ENCODE measurements around the gene LCLAT1.

LCLAT1 gene

DNA sequence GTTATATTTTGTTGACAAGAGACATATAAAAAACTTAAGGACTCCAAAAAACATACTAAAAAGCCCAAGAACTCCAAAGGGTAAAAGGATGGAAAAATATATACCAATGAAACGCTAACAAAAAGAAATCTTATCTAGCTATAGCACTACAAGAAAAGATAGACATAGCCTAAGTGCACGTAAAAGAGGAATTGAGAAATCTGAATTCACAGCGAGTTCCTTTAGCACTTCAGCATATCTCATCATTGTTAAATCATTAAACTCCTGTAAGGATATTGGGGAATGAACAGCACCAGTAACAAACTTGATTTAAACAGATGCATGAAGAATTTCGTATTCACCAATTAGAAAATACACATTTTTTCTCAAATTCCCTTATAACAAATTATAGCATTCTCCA, 226.1 kb downstream of the LCLAT1 start:
- no peak for DNase-seq (ENCODE audit: low spot score)

DNA sequence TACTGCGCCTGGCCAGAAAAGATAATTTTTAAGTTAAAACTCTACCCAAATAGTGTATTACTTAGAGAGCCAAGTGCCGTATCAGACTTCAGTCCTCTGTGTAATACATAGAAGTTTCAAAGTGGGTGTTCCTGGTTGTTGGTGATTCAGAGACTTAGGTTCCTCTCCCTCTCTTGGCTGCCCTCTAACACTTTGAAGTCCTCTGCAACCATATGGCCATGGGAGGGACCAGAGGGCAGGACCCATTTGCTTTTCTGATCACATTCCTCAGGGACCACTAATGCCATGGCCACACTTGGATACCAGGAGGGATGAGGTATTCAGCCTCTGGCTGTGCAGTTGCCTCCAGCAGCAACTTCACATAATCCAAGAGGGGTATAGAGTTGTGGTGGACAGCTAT, 228.7 kb downstream of the LCLAT1 start:
- DNase-seq (ENCODE audit: low spot score): no peak

DNA sequence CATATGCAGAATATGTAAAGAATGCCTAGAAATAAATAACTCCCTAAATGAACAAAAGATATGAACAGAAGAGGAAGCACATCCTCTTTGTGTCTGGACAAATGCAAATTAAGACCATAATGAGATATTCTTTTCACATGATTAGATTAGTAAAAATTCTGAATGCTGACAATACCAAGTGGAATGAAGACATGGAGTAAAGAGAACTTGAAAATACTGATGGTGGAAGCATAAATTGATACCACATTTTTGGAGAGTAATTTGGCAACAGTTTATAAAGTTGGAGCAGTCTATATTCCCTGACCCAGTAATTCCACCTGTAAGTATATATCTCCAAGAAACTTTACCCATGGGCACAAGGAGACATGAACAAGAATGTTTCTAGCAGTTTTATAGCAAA, 230.2 kb downstream of the LCLAT1 start:
- DNase-seq (ENCODE audit: low spot score): no peak

DNA sequence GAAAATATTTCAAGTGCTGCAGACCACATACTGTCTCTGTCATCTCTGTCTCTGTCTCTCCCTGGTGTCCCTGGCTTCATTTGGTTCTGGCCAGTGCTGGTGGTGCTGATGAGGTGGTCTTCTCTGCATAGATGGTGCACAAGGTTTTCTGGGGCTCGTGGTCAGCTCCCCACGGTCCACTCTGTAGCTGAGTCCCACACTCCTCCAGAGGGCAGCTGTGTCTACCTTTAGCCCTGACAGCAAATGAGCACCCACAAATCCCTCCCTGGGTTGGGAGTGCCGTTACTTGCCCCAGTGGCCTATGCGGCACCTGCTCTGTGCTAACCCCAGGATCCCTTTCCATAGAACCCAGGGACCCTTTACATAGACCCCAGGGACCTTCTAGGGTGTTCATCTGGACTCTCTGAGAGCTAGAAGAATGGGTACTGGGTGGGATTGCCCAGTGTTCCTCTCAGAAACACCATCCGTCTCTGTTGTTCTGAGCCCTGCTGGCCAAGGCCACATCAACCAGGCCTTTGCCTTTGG, 230.9 kb downstream of the LCLAT1 start:
- no peak for DNase-seq (ENCODE audit: low spot score)

DNA sequence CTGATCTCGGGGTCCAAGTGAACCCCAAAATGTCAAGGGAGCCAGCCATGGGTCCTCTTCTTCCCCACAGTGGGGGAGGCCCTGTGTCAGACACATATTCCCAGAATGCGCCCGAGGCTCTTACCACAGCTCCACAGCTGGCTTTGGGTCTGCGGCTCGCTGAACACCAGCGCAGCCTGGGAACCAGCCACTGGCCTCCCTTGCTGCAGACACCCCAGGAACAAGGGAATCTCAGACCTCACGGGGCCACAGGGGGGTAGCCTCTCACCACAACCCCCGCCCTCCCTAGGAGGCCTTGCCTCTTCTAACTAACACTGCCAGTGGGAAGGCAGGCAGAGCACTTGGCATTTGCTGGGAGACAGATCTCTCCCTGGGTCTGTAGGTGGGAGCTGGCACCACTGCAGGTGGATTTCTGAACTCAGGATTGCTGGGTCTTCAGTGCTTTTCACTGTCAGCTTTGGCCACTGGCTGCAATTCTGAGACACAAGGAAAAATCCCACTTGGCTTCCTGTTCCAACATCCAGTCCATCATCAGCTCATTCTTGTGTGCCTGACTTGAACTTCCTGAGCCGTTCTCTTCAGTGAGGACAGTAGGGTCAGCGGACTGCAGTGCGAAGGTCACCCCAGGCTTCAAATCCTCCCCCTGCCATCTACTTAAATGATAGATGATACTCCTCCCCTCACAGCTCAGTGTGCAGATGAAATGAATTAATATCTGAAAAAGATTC, 231.5 kb downstream of the LCLAT1 start:
- no peak for DNase-seq (ENCODE audit: low spot score)

DNA sequence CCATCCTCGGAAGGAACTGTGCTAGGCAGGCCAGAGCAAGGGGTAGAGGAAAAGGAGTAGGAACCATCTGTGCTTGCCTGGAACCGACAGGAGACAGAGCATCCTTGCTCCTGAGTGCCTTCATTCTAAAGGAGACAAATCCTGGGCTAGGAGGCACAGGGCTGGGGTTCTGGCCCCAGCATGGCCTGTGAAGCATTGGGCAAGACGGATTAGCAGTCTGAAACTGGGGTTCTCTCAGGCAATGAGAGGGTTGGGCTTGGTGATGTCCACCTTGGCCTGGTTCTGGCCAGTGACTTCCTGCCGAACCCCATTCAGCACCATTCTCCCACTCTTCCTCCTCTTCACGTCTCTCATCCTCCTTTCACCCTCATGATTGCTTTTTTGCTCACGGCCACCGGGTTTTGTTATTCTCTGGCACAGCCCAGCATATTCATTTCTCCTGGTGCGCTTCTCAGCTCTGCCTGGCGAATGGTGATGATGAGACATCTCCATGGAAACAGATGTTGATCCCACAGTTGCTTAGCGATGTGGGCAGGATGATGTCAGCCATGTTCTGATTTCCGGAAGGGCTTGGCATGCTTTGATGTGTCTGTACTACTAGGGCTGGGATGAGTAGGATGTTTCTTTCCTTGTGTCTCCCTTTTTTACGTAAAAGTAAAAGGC, 232.5 kb downstream of the LCLAT1 start:
- DNase-seq (ENCODE audit: low spot score): no peak

DNA sequence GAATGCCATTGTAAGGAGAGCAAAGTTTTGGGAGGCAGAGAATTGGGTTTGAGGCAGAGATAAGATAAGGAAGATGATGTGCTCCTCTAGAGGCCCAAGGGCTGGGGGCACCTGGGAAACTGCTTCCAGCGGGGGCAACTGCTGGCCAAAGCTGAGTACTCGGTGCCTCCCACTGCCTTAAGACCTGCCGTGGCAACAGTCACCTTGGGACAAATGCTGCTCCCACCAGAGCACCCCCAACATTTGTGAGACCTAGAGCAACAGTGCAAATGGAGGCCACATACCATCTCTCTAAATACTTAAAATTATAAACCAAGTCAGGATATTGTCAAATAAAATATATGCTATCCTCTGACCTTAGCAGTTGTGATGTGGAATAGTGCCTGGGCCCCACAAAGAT, 233.1 kb downstream of the LCLAT1 start:
- DNase-seq (ENCODE audit: low spot score): no peak

DNA sequence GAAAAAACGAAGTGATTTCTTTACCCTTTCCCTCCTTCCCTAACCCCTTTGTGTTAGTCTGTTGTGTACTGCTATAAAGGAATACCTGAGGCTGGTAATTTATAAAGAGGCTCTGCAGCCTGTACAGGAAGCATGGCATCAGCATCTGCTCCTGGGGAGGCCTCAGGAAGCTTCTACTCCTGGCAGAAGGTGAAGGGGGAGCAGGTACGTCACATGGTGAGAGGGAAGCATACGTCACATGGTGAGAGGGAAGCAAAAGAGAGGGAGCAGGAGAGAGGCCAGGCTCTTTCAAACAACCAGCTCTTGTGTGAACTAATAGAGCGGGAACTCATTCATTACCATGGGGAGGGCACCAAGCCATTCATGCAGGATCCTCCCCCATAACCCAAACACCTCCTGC, 234.0 kb downstream of the LCLAT1 start:
- DNase-seq (ENCODE audit: low spot score): no peak

DNA sequence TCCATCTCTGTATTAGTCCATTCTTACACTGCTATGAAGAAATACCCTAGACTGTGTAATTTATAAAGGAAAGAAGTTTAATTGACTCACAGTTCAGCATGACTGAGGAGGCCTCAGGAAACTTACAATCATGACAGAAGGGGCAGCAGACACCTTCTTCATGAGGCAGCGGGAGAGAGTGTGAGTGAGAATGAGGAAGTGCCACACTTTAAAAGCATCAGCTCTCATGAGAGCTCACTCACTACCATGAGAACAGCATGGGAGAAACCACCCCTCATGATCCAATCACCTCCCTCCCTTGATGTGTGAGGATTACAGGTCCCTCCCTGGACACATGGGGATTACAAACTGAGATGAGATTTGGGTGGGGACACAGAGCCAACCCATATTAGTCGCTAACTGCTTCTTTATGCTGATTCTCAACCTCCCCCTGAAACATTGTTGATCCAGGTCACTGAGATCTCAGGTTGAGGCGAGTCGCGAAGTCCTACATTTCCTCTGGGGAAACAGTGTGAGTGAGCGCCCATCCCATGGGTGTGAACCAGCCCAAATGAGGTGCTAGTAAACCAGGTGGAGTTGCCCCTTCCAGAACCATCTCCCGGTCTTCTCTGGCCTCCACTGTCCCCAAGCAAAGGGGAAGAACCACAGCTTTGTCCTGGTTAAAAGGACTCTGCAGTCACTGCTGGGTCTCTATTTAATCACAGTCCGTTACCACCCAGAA, 236.3 kb downstream of the LCLAT1 start:
- DNase-seq (ENCODE audit: low spot score): no peak

DNA sequence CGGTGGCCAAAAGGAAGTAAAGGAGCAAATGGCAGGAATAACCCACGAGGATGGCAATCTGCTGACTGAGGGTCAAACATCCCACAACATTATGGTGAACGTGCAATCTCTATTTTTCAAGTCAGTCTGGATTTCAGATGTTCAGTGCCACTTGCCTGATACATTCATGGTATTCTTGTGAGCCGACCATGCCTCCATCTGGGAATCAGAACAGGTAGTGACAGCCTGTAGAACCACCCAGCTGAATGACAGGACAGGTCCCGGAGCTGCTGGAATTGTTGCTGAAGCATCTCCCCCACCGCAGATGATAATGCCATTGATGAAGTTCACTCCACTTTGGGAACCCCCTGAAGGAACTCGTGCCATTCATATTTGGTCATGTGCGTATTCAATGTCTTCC, 237.0 kb downstream of the LCLAT1 start:
- DNase-seq (ENCODE audit: low spot score): no peak

DNA sequence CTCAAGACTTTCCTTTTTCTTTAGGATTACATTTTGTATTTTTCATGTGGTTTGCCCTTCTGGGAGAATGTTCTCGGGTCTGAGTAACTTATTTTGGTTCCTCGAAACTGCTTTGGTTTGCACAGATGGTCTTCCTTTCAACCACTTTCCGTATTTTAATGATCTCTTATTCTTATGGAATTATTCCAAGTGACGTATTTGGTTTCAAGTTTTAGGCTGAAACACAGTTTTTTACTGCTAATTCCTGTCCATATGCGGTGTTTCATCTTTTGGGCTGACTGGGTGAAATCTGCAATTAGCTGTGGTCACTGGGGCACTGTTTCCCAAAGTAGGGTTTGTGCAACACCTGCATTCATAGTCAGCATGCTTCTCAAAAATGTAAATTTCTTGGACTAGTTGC, 237.5 kb downstream of the LCLAT1 start:
- no peak for DNase-seq (ENCODE audit: low spot score)

DNA sequence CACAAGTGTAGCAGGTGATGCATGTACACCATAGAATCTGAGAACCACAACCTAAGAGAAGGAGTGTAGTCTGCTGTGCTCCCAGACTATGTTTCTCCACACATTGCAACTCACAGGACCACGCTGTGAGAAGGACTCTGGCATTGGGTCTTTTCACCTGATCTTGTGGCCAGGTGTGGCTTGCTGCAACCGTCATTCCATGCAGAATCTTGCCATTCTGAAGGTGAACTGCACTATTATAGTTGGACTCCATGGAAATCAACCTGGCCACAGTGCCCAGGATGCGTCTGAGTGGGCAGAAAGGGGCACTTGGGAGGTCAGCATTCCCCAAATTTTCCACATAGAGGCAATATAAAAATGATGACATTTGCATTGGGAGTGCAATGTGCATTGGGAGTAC, 237.9 kb downstream of the LCLAT1 start:
- no peak for DNase-seq (ENCODE audit: low spot score)

DNA sequence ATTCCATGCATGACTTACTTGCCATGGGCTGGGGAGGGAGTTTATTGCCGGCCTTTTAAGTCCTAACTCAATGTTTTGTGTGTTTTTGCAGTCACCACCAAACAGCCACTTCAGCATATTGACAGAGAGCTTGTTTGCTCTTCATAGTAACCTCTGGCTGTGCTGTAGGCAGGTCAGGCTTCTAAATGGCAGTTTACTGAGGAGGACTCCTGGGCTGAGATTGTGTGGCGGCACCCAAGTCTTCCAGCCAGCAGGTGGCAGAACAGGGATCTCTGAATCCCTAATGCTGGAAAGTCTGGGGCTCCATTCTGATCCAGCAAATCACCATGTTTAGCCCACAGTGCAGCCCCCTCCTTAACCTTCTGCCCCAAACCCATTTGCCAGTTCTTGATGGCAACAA, 239.0 kb downstream of the LCLAT1 start:
- no peak for DNase-seq (ENCODE audit: low spot score)

DNA sequence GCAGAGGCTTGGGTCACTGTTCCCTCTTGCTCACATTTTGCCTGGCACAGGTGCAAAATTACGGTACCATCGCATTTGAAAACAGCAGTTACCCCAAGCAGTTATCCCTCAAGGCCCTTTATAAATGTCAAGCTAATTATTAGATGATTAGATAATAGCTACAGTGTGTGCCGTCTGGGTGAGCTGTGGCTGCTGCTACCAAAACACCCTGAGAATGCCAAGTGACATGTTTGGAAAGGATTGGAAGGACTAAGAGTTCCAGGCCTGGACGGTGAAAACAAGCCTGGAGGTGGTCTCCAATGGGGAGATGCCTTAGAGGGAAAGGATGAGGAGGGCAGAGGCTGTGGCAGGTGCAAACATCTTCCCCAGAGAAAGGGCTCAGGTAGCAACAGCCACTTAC, 239.6 kb downstream of the LCLAT1 start:
- DNase-seq (ENCODE audit: low spot score): no peak

DNA sequence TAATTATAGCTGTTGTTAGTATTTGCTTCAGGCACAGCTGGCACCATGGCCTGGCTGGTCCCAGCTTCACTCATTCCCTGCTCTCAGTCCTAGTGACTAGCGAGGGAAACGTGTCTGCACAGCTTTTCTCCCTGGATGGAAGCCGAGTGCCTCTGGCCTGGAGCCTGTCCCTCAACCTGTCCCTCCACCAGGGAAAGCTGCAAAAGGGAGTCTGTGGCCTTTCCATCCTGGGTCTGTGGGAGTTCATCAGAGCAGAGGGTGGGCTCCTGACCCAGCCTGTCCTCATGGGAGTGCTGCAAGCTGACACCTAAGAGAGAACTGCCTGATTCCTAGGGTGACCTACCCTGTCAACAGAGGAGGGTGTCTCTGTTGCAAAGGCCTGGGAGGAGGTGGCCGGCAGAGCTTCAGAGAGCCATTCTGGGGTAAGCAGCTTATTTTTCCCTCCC, 241.9 kb downstream of the LCLAT1 start:
- DNase-seq (ENCODE audit: low spot score): no peak

DNA sequence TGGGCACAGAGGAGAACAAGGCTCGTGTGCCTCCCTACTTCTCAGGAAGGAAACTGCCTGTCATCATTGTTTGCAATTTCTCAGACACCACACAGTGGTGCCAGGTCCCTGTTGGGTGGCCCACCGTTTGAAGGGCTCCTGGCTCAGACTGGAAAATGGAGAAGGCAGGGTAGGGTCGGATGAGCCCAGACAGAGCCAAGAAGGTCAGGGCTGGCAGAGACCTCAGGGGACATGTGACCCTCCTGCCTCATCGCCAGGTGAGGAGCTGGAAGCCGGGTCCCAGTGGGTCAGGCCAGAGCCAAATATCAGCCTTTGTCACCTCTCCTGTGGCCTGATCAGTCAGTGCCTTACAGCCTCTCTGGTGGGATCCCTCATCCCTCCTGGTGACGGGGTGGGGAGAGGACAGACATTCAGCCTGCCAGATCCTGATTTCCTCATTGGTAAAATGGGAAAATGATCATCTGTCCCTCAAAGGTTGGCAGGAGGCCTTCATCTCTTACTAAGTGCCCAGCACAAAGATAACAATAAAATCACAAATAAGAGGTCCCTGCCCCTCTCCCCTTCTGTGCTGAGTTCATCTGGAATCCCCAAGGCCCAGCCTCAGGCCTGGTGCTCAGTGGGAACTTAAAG, 242.6 kb downstream of the LCLAT1 start:
- no peak for DNase-seq (ENCODE audit: low spot score)

DNA sequence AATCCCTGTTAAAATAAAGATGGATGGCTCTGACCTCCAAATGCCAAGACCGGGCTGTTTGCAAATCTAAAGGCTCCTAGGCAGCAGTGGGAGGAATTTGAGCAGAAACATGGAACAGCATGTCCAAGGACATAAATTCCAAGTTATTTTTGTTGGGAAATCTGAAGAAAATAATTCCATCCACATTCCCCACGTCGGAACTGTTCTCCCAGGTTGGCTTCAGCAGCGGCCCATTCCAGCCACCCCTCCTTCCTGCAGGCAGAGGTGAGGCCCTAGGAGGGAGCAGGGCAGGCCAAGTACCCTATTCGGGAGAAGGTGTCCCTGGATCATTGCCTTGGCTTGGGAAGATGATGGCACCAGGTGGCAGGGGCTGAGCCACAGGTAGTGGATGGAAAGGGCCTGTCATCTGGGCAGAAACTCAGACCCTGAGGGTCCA, 243.1 kb downstream of the LCLAT1 start:
- no peak for DNase-seq (ENCODE audit: low spot score)

DNA sequence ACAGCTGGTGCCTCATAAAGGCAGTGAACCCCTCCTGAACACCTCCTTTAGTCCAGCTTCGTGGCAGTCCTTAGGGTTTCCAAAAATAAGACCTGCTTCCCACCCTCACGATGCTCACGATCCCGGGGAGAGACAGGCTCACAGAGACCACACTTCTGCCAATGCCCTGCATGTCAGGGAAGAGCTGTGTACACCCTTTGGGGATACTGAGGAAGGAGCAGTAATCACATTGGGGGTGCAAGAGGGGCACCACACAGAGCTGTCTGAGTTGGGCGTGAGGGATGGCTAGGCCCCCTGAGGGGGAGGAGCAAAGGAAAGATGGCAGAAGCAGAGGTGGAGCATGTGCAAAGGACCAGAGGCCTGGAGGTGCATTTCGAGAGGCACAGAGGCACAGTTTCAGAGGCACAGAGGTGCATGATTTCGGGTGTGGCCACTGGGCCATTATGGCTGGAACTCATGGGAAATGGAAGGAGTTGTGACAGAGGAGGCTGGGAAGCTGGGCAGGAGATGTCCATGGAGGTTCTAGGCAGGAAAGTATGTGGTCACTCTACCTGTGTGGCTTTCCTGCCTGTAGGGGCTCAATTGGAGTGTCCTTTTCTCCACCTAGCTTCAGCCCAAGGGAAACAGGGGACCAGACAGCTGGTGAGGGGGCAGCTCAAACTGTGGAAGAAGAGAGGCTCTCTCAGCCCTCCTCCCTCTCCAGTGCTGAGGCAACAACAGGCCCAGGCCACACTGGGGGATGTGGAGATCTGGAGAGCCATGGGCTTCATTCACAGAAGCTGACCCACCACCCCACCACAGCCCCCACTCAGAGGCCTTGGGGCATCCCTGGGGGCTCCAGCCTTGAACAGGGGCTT, 244.3 kb downstream of the LCLAT1 start:
- no peak for DNase-seq (ENCODE audit: low spot score)

DNA sequence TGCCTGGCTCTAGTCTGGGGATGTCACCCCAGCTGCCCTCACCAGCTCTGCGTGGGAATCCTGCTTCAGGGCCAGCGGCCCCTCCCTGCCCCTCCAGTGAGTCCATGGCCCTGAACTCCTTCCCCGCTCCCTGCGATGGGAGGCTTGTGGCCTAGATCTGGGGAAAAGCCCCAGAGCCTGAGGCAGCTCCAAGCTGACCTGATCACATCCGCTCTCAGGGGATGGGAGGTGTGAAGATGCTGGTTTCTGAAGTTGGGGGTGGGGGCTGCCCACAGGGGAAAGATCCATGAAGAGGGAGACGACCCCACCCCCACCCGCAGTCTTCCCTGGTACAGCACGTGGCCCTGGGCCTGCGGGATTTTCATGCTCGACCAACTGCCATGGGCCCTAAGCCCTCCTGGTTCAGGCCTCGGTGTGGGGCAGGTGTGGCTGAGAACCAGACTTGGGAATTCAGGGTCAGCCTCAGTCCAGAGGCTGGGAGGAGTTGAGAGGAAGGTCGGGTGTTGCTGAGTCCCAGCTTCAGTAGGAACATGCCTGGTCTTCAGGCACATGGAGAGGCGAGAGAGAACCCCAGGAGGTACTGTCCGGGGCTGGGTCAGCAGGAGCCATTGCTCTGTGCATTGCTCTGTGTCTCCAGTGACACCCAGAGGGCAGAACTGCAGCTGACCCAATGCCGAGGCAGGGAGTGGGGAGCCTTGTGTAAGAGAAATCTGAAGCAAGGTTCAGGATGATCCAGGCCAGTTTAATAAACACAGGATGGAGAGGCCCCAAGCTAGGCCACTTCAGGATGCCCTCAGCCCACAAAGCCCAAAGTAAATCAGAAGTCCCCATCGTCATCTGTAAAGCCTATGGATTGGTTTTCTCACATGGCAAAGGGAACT, 245.1 kb downstream of the LCLAT1 start:
- DNase-seq (ENCODE audit: low spot score): no peak

DNA sequence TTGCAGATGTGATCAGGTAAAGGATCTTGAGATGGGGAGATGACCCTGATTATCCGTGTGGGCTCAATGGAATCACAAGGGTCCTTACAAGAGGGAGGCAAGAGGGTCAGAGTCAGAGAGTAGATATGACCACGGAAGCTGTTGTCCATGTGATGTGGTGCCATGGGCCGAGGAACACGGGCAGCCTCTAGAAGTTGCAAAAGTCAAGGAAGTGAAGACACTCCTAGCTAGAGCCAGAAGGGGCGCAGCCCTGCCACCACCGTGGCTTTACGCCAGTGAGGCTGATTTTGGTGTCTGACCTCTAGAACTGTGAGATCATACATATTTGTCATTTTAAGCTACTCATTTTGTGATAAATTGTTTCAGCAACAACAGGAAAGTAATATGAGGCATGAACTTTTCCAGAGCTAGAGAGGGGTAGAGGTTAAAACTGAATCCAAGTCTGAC, 245.8 kb downstream of the LCLAT1 start:
- no peak for DNase-seq (ENCODE audit: low spot score)

Measured in CD4-positive, alpha-beta T cell treated with Interleukin-2 at 100 ng/mL for 4 hours (primary cell).